GM12873 (cell line): ENCODE measurements around the gene ARID3B.

ENCODE experiments used
- CTCF ChIP-seq: IDR thresholded peaks from 2 replicates; pipeline ENCODE4 v1.5.1; 2012; ENCODE audit warnings: low read depth, mild to moderate bottlenecking, moderate library complexity, low read length, control low read depth; ENCODE audit not compliant: insufficient read depth; ENCODE audit errors: missing control alignments

The ARID3B gene

GRCh38 chr15:74535388-74536084, 5.5 kb upstream of the ARID3B start:
- TF ChIP-seq CTCF = no peak

- TF ChIP-seq CTCF = no peak
Measured at GRCh38 chr15:74537736-74538135, 3.3 kb upstream of the ARID3B start.

GRCh38 chr15:74540161-74540760, 759 bp upstream of the ARID3B start:
- no peak for TF ChIP-seq CTCF

GRCh38 chr15:74541494-74542165, 610 bp downstream of the ARID3B start:
- TF ChIP-seq CTCF = no peak

- TF ChIP-seq CTCF = no peak
Measured at GRCh38 chr15:74542166-74543042, 1.4 kb downstream of the ARID3B start.

- TF ChIP-seq CTCF = no peak
Measured at GRCh38 chr15:74543043-74543422, 2.0 kb downstream of the ARID3B start.
